Osteoblast (primary cell): Measurements from ENCODE around the gene PROX2. TPM values are rescaled to one million over a fixed set of nuclear protein-coding genes. Genes with fewer than 3 reads are reported as not detected.

ENCODE experiments used
- DNase-seq: peaks from one replicate; pipeline ENCODE4 v3.0.0; 2011; ENCODE audit warnings: low spot score, mixed read lengths; ENCODE audit not compliant: insufficient read length; ENCODE audit errors: missing footprints
- H2AFZ ChIP-seq: 2 replicates; pipeline ENCODE4 v1.6.0; 2011; ENCODE audit warnings: mild to moderate bottlenecking, low read length
- H3K27ac ChIP-seq: 2 replicates; pipeline ENCODE4 v1.5.1; 2011; ENCODE audit warnings: mild to moderate bottlenecking, low read depth, low read length, moderate library complexity
- H3K27me3 ChIP-seq: 2 replicates; pipeline ENCODE4 v1.6.0; 2012; ENCODE audit warnings: mild to moderate bottlenecking, control low read depth, inconsistent platforms, low read length, moderate library complexity; ENCODE audit not compliant: insufficient read depth
- H3K36me3 ChIP-seq: 2 replicates; pipeline ENCODE4 v1.5.1; 2011; ENCODE audit warnings: mild to moderate bottlenecking, low read length, control low read depth, moderate library complexity; ENCODE audit not compliant: insufficient read depth
- H3K4me1 ChIP-seq: 2 replicates; pipeline ENCODE4 v1.5.1; 2011; ENCODE audit warnings: mild to moderate bottlenecking, low read length, control low read depth, moderate library complexity; ENCODE audit not compliant: insufficient read depth
- H3K4me2 ChIP-seq: 2 replicates; pipeline ENCODE4 v1.6.0; 2011; ENCODE audit warnings: mild to moderate bottlenecking, low read length; ENCODE audit not compliant: insufficient read depth
- H3K4me3 ChIP-seq: fragments of 200-600 bp; sonication (generic); 3 replicates; pipeline ENCODE4 v1.5.1; 2012; ENCODE audit warnings: mild to moderate bottlenecking, low read length, inconsistent platforms; ENCODE audit not compliant: insufficient read depth
- H3K79me2 ChIP-seq: 2 replicates; pipeline ENCODE4 v1.6.0; 2012; ENCODE audit warnings: mild to moderate bottlenecking, low read length, control low read depth, inconsistent platforms; ENCODE audit not compliant: insufficient read depth
- H3K9me3 ChIP-seq: 2 replicates; pipeline ENCODE4 v1.5.1; 2011; ENCODE audit warnings: low read depth, low read length, control low read depth
- H4K20me1 ChIP-seq: 2 replicates; pipeline ENCODE4 v1.6.0; 2012; ENCODE audit warnings: mild to moderate bottlenecking, low read length, control low read depth; ENCODE audit not compliant: insufficient read depth
- total RNA-seq: library from RNA; depleted of rRNA; stranded (reverse); fragments of >200 nt; gene quantifications from 2 replicates; pipeline ENCODE4 v1.2.3, GENCODE V29; 2012
- TF ChIP-seq, protein P1 (sequence below): IDR thresholded peaks from 2 replicates; pipeline ENCODE4 v1.5.1; 2011; ENCODE audit warnings: mild to moderate bottlenecking, low read depth, low read length, moderate library complexity; ENCODE audit errors: extremely low read depth

PROX2 gene
- total RNA-seq, 1 donor, result not detected

DNA sequence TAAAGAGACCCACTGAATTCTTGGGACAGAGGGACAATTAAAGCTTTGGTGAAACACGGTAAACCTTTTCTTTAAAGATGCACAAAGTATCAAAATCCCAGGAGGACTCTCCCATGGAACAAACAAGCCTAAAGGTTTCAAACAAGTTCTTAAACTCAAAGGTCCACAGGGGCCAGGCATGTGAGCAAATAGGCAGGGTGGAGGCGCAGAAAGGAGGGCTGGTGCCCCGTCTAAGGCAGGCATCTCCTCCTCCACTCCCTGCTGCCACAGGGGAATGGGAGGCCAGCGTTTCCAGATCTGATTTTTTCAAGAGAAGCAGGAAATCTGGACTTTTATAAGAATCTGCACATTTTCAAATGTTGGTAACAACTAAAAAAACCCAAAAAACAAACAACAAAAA, 39.5 kb upstream of the PROX2 start:
- peaks cover 12% of the 10 kb centered on the region for H3K4me1 ChIP-seq
- peak; percentile 50 for DNase-seq
- H3K4me3 ChIP-seq, result no peak overlapping the region
- no peaks in the 10 kb centered on the region for H3K27me3 ChIP-seq
- H3K9me3 ChIP-seq, result no peaks in the 10 kb centered on the region
- no peak overlapping the region for H3K27ac ChIP-seq
- no peak overlapping the region for H2AFZ ChIP-seq
- TF ChIP-seq, protein P1, sequence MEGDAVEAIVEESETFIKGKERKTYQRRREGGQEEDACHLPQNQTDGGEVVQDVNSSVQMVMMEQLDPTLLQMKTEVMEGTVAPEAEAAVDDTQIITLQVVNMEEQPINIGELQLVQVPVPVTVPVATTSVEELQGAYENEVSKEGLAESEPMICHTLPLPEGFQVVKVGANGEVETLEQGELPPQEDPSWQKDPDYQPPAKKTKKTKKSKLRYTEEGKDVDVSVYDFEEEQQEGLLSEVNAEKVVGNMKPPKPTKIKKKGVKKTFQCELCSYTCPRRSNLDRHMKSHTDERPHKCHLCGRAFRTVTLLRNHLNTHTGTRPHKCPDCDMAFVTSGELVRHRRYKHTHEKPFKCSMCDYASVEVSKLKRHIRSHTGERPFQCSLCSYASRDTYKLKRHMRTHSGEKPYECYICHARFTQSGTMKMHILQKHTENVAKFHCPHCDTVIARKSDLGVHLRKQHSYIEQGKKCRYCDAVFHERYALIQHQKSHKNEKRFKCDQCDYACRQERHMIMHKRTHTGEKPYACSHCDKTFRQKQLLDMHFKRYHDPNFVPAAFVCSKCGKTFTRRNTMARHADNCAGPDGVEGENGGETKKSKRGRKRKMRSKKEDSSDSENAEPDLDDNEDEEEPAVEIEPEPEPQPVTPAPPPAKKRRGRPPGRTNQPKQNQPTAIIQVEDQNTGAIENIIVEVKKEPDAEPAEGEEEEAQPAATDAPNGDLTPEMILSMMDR, result no peak
- H4K20me1 ChIP-seq, result no peaks in the 10 kb centered on the region
- no peak overlapping the region for H3K4me2 ChIP-seq
- H3K36me3 ChIP-seq, result no peaks in the 10 kb centered on the region
- no peaks in the 10 kb centered on the region for H3K79me2 ChIP-seq

- H3K4me2 ChIP-seq, result no peak overlapping the region
- peaks cover 6% of the 10 kb centered on the region for H3K4me1 ChIP-seq
- TF ChIP-seq, protein P1, result peak; percentile 92
- no peak overlapping the region for H3K27ac ChIP-seq
- no peaks in the 10 kb centered on the region for H3K36me3 ChIP-seq
- H3K4me3 ChIP-seq, result no peak overlapping the region
- no peaks in the 10 kb centered on the region for H4K20me1 ChIP-seq
- no peaks in the 10 kb centered on the region for H3K9me3 ChIP-seq
- no peaks in the 10 kb centered on the region for H3K27me3 ChIP-seq
- H3K79me2 ChIP-seq, result no peaks in the 10 kb centered on the region
- peak; percentile 97 for DNase-seq
- peak overlapping the region; percentile 54 for H2AFZ ChIP-seq
Observed at GRCh38 chr14:74913986-74914573, 38.1 kb upstream of the PROX2 start.

DNA sequence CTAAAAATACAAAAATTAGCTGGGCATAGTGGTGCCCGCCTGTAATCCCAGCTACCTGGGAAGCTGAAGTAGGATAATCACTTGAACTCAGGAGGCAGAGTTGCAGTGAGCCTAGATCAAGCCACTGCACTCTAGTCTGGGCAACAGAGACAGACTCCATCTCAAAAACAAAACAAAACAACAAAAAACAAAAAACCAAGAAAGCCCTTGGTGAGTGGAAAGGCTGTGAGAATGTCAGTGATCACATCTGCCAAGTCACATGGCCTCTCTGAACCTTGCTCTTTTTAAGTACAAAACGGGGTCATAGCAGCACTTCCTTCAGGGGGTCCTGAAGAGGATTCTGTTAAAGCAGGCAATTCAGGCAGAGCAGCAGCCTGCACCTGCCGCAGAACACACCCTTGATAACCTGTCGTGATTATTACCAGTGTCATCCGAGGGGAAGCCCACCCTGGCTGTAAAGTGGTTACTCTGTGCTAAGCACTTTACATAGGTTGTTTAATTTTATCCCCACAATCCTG, 37.5 kb upstream of the PROX2 start:
- no peaks in the 10 kb centered on the region for H4K20me1 ChIP-seq
- no peak overlapping the region for H3K4me3 ChIP-seq
- H3K4me1 ChIP-seq, result peaks cover 6% of the 10 kb centered on the region
- H3K36me3 ChIP-seq, result no peaks in the 10 kb centered on the region
- no peaks in the 10 kb centered on the region for H3K79me2 ChIP-seq
- no peak overlapping the region for H2AFZ ChIP-seq
- H3K27me3 ChIP-seq, result no peaks in the 10 kb centered on the region
- no peaks in the 10 kb centered on the region for H3K9me3 ChIP-seq
- no peak for DNase-seq
- TF ChIP-seq, protein P1, result no peak
- no peak overlapping the region for H3K4me2 ChIP-seq
- no peak overlapping the region for H3K27ac ChIP-seq

GRCh38 chr14:74912801-74913200, 36.9 kb upstream of the PROX2 start:
- Histone ChIP-seq H2AFZ (no peak overlapping the region), H3K4me3 (no peak overlapping the region), H3K9me3 (no peaks in the 10 kb centered on the region), H3K4me1 (peaks cover 6% of the 10 kb centered on the region), H3K27ac (no peak overlapping the region), H3K36me3 (no peaks in the 10 kb centered on the region), H3K79me2 (no peaks in the 10 kb centered on the region), H4K20me1 (no peaks in the 10 kb centered on the region), H3K4me2 (no peak overlapping the region), H3K27me3 (no peaks in the 10 kb centered on the region)
- TF ChIP-seq, protein P1, result no peak
- peak; percentile 6 for DNase-seq
